ENCODE data around the gene ZSWIM6.

The ZSWIM6 gene

GRCh38 chr5:61330341-61330844, 1.7 kb upstream of the ZSWIM6 start:
- TF ChIP-seq CTCF (IDR thresholded peaks at IDR 0.05; ENCODE audit: low read depth, low read length) = no peak
- DNase-seq (ENCODE audit: low read depth, low spot score) = peak; percentile 79
- in situ Hi-C loops (cut with HindIII; ENCODE audit: low sequenced_read_pairs) = no loop called here
- peak overlapping the region; percentile 73 for H3K4me3 ChIP-seq (ENCODE audit: low read depth, low read length)

GRCh38 chr5:61330845-61331406, 1.1 kb upstream of the ZSWIM6 start:
- DNase-seq (ENCODE audit: low read depth, low spot score) = peak; percentile 79
- peak overlapping the region; percentile 73 for H3K4me3 ChIP-seq (ENCODE audit: low read depth, low read length)
- in situ Hi-C loops (cut with HindIII; ENCODE audit: low sequenced_read_pairs) = no loop called here
- TF ChIP-seq CTCF (IDR thresholded peaks at IDR 0.05; ENCODE audit: low read depth, low read length) = peak; percentile 40

- DNase-seq (ENCODE audit: low read depth, low spot score) = no peak
- peak overlapping the region; percentile 84 for H3K4me3 ChIP-seq (ENCODE audit: low read depth, low read length)
- no peak for TF ChIP-seq CTCF (IDR thresholded peaks at IDR 0.05; ENCODE audit: low read depth, low read length)
- in situ Hi-C loops (cut with HindIII; ENCODE audit: low sequenced_read_pairs) = no loop called here
These were observed 296 bp downstream of the ZSWIM6 start for GRCh38 chr5:61332358-61332749.

- in situ Hi-C loops (cut with HindIII; ENCODE audit: low sequenced_read_pairs) = no loop called here
- peak; percentile 72 for DNase-seq (ENCODE audit: low read depth, low spot score)
- peak overlapping the region; percentile 84 for H3K4me3 ChIP-seq (ENCODE audit: low read depth, low read length)
- no peak for TF ChIP-seq CTCF (IDR thresholded peaks at IDR 0.05; ENCODE audit: low read depth, low read length)
These were observed 828 bp downstream of the ZSWIM6 start for GRCh38 chr5:61332851-61333320.

- DNase-seq (ENCODE audit: low read depth, low spot score) = peak; percentile 49
- TF ChIP-seq CTCF (IDR thresholded peaks at IDR 0.05; ENCODE audit: low read depth, low read length) = no peak
- in situ Hi-C loops (cut with HindIII; ENCODE audit: low sequenced_read_pairs) = no loop called here
- H3K4me3 ChIP-seq (ENCODE audit: low read depth, low read length) = peak overlapping the region; percentile 84
These were observed 1.4 kb downstream of the ZSWIM6 start for GRCh38 chr5:61333321-61333953.

GRCh38 chr5:61333954-61334867, 2.2 kb downstream of the ZSWIM6 start:
- in situ Hi-C loops (cut with HindIII; ENCODE audit: low sequenced_read_pairs) = no loop called here
- H3K4me3 ChIP-seq (ENCODE audit: low read depth, low read length) = peak overlapping the region; percentile 84
- no peak for DNase-seq (ENCODE audit: low read depth, low spot score)
- no peak for TF ChIP-seq CTCF (IDR thresholded peaks at IDR 0.05; ENCODE audit: low read depth, low read length)
